ENCODE results near the gene VEGFB.

The VEGFB gene

GRCh38 chr11:64233913-64234586 lies at the start of gene VEGFB:
TSS of gene VEGFB (plus strand) at chr11:64234584. CDS start at chr11:64234834, 250 bp downstream.
- DNase-seq (ENCODE audit: low spot score) = peak; percentile 69

DNA sequence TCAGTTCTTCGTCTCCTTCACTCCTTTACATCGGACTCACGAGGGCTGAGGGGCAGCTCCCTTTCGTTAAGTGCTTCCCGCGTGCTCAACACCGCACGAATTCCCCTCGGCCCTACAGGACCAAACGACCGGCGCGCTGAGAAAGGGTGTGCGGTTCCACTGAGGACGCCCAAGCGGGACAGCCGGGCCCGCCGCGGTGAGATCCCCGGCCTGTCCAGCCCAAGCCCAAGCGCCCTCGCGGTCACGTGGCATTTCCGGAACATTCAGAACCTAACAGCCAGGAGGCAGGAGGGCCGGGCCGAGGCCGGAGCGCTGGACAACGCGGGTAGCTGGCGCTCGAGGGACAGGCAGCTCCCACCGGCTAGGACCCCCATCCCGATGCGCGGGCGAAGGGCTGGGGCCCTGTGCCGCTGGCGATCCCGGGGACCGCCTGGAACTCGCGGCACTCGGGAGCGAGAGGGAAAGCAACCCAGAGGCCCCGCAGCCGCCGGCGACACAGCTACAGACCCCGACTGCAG lies 49.1 kb upstream of the VEGFB start:
- peak; percentile 84 for DNase-seq (ENCODE audit: low spot score)

- DNase-seq (ENCODE audit: low spot score) = peak; percentile 100
These were observed 48.5 kb upstream of the VEGFB start, which contains the start of gene STIP1 for GRCh38 chr11:64185693-64186491. TSS of gene STIP1 (plus strand) at chr11:64186171. CDS start at chr11:64186262, 91 bp downstream.

GRCh38 chr11:64186492-64187165 lies 47.8 kb upstream of the VEGFB start:
- no peak for DNase-seq (ENCODE audit: low spot score)

DNA sequence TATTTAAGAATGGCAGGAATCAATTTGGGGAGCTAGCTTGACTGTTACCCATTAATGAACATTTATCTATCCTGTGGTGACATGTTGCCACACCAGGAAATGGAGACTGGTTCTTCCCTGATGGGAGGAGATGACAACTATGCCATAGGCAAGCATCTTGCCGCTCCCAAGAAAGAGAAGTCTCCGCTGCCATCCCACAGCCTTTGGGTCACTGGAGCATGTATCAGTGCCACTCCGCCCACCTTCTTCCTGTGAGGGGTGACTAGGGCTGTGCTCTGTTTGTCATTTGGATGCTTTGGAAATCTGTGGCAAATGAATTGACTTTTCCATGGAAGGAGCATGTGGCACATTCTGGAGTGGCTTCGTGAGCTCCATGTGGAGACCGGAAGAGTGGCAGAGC lies 42.0 kb upstream of the VEGFB start:
- DNase-seq (ENCODE audit: low spot score) = no peak

DNA sequence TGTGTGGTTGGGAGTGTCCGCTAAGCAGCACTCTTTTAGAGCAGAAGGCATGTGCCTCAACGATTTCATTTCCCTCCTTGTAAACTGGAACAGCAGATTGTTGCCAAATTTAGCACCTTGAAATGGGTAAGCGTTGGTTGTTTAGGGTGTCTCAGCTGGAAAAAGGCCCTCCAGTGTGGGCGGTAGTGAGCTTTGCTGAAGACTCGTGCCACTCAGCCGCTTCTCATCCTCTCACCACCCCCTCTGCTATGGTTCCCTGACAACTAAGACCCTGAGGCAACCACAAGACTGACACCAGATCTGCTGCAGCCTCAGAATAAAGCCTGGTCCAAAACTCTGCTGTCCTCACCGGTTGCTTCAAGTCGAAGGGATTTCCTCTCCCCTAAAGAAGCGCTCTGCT lies 37.8 kb upstream of the VEGFB start:
- DNase-seq (ENCODE audit: low spot score) = no peak

- DNase-seq (ENCODE audit: low spot score) = no peak
These were observed 35.9 kb upstream of the VEGFB start for GRCh38 chr11:64198511-64198910.

DNA sequence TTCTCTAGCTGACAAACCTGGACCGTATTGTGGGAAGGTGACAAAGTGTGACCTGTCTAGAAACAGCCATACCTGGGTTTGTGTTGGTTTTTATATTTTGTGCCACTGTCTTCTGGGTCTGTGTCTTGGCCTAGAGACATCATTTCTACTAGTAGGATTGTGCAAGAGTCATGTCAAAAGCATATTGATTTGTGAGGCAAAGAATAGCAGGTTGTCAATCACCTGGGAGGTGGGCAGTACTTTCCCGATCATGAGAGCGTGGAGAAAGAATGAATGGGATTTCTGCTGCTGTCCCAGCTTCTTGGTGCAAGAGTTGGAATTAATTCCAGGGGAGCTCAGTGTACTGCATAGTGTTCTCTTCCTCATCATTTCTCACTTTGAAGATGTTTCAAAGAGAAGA lies 32.8 kb upstream of the VEGFB start:
- no peak for DNase-seq (ENCODE audit: low spot score)

GRCh38 chr11:64202992-64203391 lies 31.4 kb upstream of the VEGFB start:
- DNase-seq (ENCODE audit: low spot score) = no peak

- no peak for DNase-seq (ENCODE audit: low spot score)
These were observed 30.8 kb upstream of the VEGFB start for GRCh38 chr11:64203421-64204079.

DNA sequence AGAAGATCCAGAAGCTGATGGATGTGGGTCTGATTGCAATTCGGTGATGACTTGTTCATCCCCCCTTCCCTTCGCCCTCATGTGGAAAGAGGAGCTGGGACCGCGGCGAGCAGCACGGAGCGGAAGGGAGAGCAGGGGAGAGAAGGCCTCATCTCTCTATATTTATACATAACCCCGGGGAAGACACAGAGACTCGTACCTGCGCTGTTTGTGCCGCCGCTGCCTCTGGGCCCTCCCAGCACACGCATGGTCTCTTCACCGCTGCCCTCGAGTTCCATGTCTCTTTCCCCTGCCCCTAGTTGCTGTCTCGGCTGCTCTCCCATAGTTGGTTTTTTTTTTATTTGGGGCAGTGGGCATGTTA lies 30.3 kb upstream of the VEGFB start:
- DNase-seq (ENCODE audit: low spot score) = no peak

- DNase-seq (ENCODE audit: low spot score) = peak; percentile 97
These were observed 29.9 kb upstream of the VEGFB start for GRCh38 chr11:64204464-64204989.

- DNase-seq (ENCODE audit: low spot score) = no peak
These were observed 27.7 kb upstream of the VEGFB start, which contains the start of gene FERMT3 for GRCh38 chr11:64206457-64207255. TSS of gene FERMT3 (plus strand) at chr11:64206721. CDS start at chr11:64207365, 644 bp downstream.

- DNase-seq (ENCODE audit: low spot score) = peak; percentile 93
These were observed 26.9 kb upstream of the VEGFB start for GRCh38 chr11:64207256-64208085.

DNA sequence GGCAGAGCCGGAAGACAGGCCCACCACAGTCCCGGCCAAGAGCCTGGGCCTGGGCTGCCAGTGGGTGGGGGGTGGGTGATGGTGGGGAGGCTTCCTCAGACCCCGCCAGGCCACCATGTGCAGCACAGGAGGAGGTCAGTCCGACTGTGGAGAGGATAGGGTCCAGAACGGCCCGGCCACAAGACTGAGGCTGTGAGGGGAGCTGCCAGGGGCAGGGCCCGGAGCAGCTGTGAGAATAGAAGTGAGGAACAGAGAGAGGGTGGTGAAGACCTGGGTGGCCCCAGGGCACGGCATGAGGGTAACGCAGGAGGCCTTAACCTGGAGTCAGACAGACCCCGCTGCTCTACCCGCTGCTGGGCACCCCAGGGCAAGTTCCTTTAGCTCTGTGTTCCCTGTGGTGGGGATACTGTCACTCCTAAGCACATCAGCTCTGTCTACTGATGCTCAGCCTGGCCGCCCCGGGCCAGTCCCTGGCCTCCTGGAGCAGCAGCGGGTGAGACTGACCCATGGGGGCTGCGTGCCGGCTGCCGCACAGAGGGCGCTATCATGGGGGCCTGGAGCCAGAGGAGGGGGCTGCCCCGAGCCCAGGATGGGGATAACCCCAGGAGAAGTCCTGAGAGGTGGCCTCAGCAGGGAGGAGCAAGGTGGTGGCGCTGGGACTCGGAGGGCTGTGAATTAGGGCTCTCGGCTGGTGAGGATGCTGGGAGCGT lies 26.1 kb upstream of the VEGFB start:
- no peak for DNase-seq (ENCODE audit: low spot score)

GRCh38 chr11:64208796-64209562 lies 25.4 kb upstream of the VEGFB start:
- DNase-seq (ENCODE audit: low spot score) = no peak

- no peak for DNase-seq (ENCODE audit: low spot score)
These were observed 24.9 kb upstream of the VEGFB start for GRCh38 chr11:64209563-64209843.

DNA sequence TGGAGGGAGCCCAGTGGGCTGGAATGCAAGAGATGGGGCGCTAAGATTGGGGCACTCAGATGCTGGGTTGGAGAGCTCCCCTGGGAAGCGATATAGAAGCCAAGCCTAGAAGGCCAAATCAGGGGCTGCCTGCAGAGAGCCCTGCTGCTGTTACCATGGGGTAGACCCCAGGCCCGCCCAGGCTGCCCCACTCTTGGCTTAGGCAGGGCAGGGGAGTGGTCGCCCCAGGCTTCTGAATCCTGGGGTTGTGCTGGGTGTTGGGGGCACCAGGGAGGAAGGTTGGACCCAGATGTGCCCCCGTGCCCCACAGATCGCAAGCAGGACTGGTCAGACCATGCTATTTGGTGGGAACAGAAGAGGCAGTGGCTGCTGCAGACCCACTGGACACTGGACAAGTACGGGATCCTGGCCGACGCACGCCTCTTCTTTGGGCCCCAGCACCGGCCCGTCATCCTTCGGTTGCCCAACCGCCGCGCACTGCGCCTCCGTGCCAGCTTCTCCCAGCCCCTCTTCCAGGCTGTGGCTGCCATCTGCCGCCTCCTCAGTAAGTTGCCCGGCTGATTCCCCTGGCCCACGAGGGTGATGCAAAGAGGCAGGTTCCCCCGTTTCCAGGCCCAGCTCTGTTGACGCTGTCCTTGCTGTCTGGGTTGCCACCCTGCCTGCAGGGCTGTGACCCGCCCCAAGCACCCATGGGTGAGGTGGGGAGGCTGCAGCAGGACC lies 23.9 kb upstream of the VEGFB start:
- DNase-seq (ENCODE audit: low spot score) = no peak
